ENCODE measurements around the gene NFATC1.
"Not testable (repeated sequence)": the region's sequence is repeated elsewhere in the genome, so short reads cannot be mapped to it uniquely, and the experiment has no call there.

The NFATC1 gene

GRCh38 chr18:79479116-79479760, 83.5 kb downstream of the NFATC1 start:
- no peak for DNase-seq

- no peak for DNase-seq
Observed at GRCh38 chr18:79479761-79480161, 84.0 kb downstream of the NFATC1 start.

GRCh38 chr18:79480171-79481045, 84.7 kb downstream of the NFATC1 start:
- DNase-seq = no peak

GRCh38 chr18:79481046-79481790, 85.5 kb downstream of the NFATC1 start:
- DNase-seq = no peak

GRCh38 chr18:79483393-79483792, 87.7 kb downstream of the NFATC1 start:
- DNase-seq = not testable (repeated sequence)

- no peak for DNase-seq
Observed at GRCh38 chr18:79483971-79484491, 88.3 kb downstream of the NFATC1 start.

GRCh38 chr18:79484661-79485621, 89.2 kb downstream of the NFATC1 start:
- peak; percentile 9 for DNase-seq

- no peak for DNase-seq
Observed at GRCh38 chr18:79485788-79486355, 90.1 kb downstream of the NFATC1 start.

- DNase-seq = no peak
Observed at GRCh38 chr18:79486356-79487182, 90.8 kb downstream of the NFATC1 start.

GRCh38 chr18:79487183-79487800, 91.6 kb downstream of the NFATC1 start:
- DNase-seq = no peak

- DNase-seq = no peak
Observed at GRCh38 chr18:79487801-79488201, 92.1 kb downstream of the NFATC1 start.

GRCh38 chr18:79488311-79489050, 92.8 kb downstream of the NFATC1 start:
- no peak for DNase-seq

- DNase-seq = no peak
Observed at GRCh38 chr18:79489051-79489898, 93.5 kb downstream of the NFATC1 start.

GRCh38 chr18:79489899-79490625, 94.3 kb downstream of the NFATC1 start:
- DNase-seq = no peak

- no peak for DNase-seq
Observed at GRCh38 chr18:79490626-79491041, 94.9 kb downstream of the NFATC1 start.

GRCh38 chr18:79491081-79491551, 95.4 kb downstream of the NFATC1 start:
- DNase-seq = no peak

- no peak for DNase-seq
Observed at GRCh38 chr18:79493211-79493800, 97.6 kb downstream of the NFATC1 start.
